IMR-90 (cell line): ENCODE data around the gene UBE2O. TPM values are rescaled to one million over a fixed set of nuclear protein-coding genes. Genes with fewer than 3 reads are reported as not detected.

ENCODE experiments used
- ATAC-seq: fragments of 200-7000 bp; cut with Tn5 transposase; 2 replicates; pipeline ENCODE4 v1.9.1; 2020; ENCODE audit warnings: low read depth, mild to moderate bottlenecking, moderate library complexity
- BruUV-seq: library from RNA; stranded (reverse); fragments of 400-500 nt; replicated peaks from 2 replicates; lab custom pipeline; 2021; lab: Mats Ljungman, UMichigan
- CTCF ChIA-PET: fragments of 300-600 bp; formaldehyde crosslinking; extraction: SDS; loops from one replicate; lab custom pipeline; 2021; ENCODE audit warnings: antibody characterized with exemption; lab: Yijun Ruan, JAX
- POLR2A ChIA-PET: fragments of 300-600 bp; sonication (Branson Sonifier 250); formaldehyde crosslinking; loops from one replicate; lab custom pipeline; 2022; ENCODE audit warnings: antibody characterized with exemption; ENCODE audit not compliant: unreplicated experiment; lab: Charles Lee
- DNase-seq: peaks from one replicate; pipeline ENCODE4 v3.0.0; 2013
- H2AFZ ChIP-seq: replicated peaks from 2 replicates; pipeline ENCODE3; 2013; ENCODE audit warnings: low read length, mild to moderate bottlenecking; ENCODE audit not compliant: poor library complexity
- H2AK5ac ChIP-seq: 2 replicates; pipeline ENCODE4 v1.6.1; 2013; ENCODE audit warnings: low read depth, low read length, inconsistent platforms
- H2AK9ac ChIP-seq: replicated peaks from 2 replicates; pipeline ENCODE3; 2013; ENCODE audit warnings: mild to moderate bottlenecking, low read depth, low read length, moderate library complexity; ENCODE audit not compliant: poor library complexity
- H2BK120ac ChIP-seq: 2 replicates; pipeline ENCODE4 v1.6.1; 2013; ENCODE audit warnings: low read depth, low read length, inconsistent platforms
- H2BK15ac ChIP-seq: 3 replicates; pipeline ENCODE4 v1.6.1; 2013; ENCODE audit warnings: low read depth, low read length, inconsistent platforms
- H2BK20ac ChIP-seq: 2 replicates; pipeline ENCODE4 v1.6.1; 2013; ENCODE audit warnings: low read depth, mild to moderate bottlenecking, inconsistent platforms, low read length, moderate library complexity
- H2BK5ac ChIP-seq: 2 replicates; pipeline ENCODE4 v1.6.1; 2013; ENCODE audit warnings: mild to moderate bottlenecking, low read depth, low read length, inconsistent platforms; ENCODE audit not compliant: poor library complexity, severe bottlenecking
- H3K14ac ChIP-seq: replicated peaks from 2 replicates; pipeline ENCODE4 v1.6.1; 2013; ENCODE audit warnings: low read depth, low read length, inconsistent platforms
- H3K18ac ChIP-seq: 2 replicates; pipeline ENCODE4 v1.6.1; 2013; ENCODE audit warnings: low read depth, low read length, control low read depth
- H3K23ac ChIP-seq: 2 replicates; pipeline ENCODE4 v1.6.1; 2013; ENCODE audit warnings: low read depth, low read length, inconsistent platforms
- H3K27ac ChIP-seq: 2 replicates; pipeline ENCODE4 v1.5.1; 2013; ENCODE audit warnings: mild to moderate bottlenecking, control low read depth, low read length; ENCODE audit not compliant: insufficient read depth
- H3K27me3 ChIP-seq: 2 replicates; pipeline ENCODE4 v1.6.1; 2013; ENCODE audit warnings: low read length; ENCODE audit not compliant: control insufficient read depth, insufficient read depth
- H3K36me3 ChIP-seq: 2 replicates; pipeline ENCODE4 v1.6.1; 2013; ENCODE audit warnings: low read length, mixed read lengths; ENCODE audit not compliant: control insufficient read depth, insufficient read depth
- H3K4ac ChIP-seq: 2 replicates; pipeline ENCODE4 v1.6.1; 2013; ENCODE audit warnings: low read depth, low read length, inconsistent platforms
- H3K4me1 ChIP-seq: 2 replicates; pipeline ENCODE4 v1.6.1; 2013; ENCODE audit warnings: low read length, mixed read lengths; ENCODE audit not compliant: control insufficient read depth, insufficient read depth
- H3K4me2 ChIP-seq: 2 replicates; pipeline ENCODE4 v1.6.1; 2013; ENCODE audit warnings: low read depth, mild to moderate bottlenecking, control low read depth, low read length, moderate library complexity
- H3K4me3 ChIP-seq: 2 replicates; pipeline ENCODE4 v1.5.1; 2013; ENCODE audit warnings: low read depth, mild to moderate bottlenecking, control low read depth, low read length, moderate library complexity; ENCODE audit not compliant: insufficient read depth
- H3K56ac ChIP-seq: 2 replicates; pipeline ENCODE4 v1.6.1; 2013; ENCODE audit warnings: low read length, inconsistent platforms; ENCODE audit not compliant: insufficient read depth; ENCODE audit errors: extremely low read depth
- H3K79me1 ChIP-seq, 2 experiments: 2 replicates each; pipeline ENCODE4 v1.6.1; 2013; ENCODE audit warnings: low read length in 2 of 2, inconsistent platforms in 1 of 2, low read depth in 1 of 2
- H3K9ac ChIP-seq: 2 replicates; pipeline ENCODE4 v1.6.1; 2013; ENCODE audit warnings: low read depth, low read length, control low read depth
- H3K9me1 ChIP-seq: 2 replicates; pipeline ENCODE4 v1.6.1; 2013; ENCODE audit warnings: low read length, inconsistent platforms; ENCODE audit not compliant: insufficient read depth
- H3K9me3 ChIP-seq: 2 replicates; pipeline ENCODE4 v1.6.1; 2013; ENCODE audit warnings: low read length; ENCODE audit not compliant: control insufficient read depth, insufficient read depth
- H4K20me1 ChIP-seq: 2 replicates; pipeline ENCODE4 v1.6.1; 2013; ENCODE audit warnings: low read length, inconsistent platforms; ENCODE audit not compliant: insufficient read depth
- H4K5ac ChIP-seq: 2 replicates; pipeline ENCODE4 v1.6.1; 2013; ENCODE audit warnings: mild to moderate bottlenecking, low read depth, low read length, control low read depth
- H4K8ac ChIP-seq, 2 experiments: 2 replicates each; pipeline ENCODE4 v1.6.1; 2013; ENCODE audit warnings: low read depth in 2 of 2, low read length in 2 of 2, control low read depth in 1 of 2, inconsistent platforms in 1 of 2
- H4K91ac ChIP-seq: 2 replicates; pipeline ENCODE4 v1.6.1; 2013; ENCODE audit warnings: low read depth, low read length, inconsistent platforms; ENCODE audit not compliant: insufficient read depth
- CTCF ChIP-seq: conservative IDR thresholded peaks from 2 replicates; pipeline ENCODE4 v1.5.1; 2012; ENCODE audit warnings: mild to moderate bottlenecking, low read depth, low read length, improper control_type of control experiment
- MXI1 ChIP-seq: IDR thresholded peaks from 2 replicates; pipeline ENCODE4 v1.6.1; 2012; ENCODE audit warnings: low read depth, mild to moderate bottlenecking, low read length, moderate library complexity, borderline replicate concordance
- USF2 ChIP-seq: fragments of 150-350 bp; IDR thresholded peaks from 2 replicates; pipeline ENCODE4 v1.6.1; 2017; ENCODE audit warnings: mild to moderate bottlenecking, antibody characterized with exemption, low read length, low read depth
- WGBS, 2 experiments: methylation state at CpG; one replicate each; pipeline versions ENCODE4 v1.1.5 to v1.1.7; 2013; ENCODE audit warnings: missing lambda C conversion rate in 2 of 2; ENCODE audit not compliant: insufficient read length in 1 of 2; ENCODE audit errors: extremely low coverage in 2 of 2; 5-methylcytosine and 5-hydroxymethylcytosine counted together
- dilution Hi-C: fragments of 300-500 bp; cut with HindIII; formaldehyde crosslinking; loops from one replicate; pipeline ENCODE4 v1.14.3; 2018; ENCODE audit warnings: low sequenced_read_pairs; ENCODE audit not compliant: unreplicated experiment
- in situ Hi-C: fragments of 300-500 bp; cut with MboI; formaldehyde crosslinking; loops from 3 replicates; pipeline ENCODE4 v1.14.3; 2019; ENCODE audit warnings: low sequenced_read_pairs, inconsistent platforms, mixed read lengths
- intact Hi-C: fragments of 100-400 bp; cut with micrococcal nuclease; formaldehyde crosslinking; loops from 2 replicates; pipeline ENCODE4 v1.10.0; 2022
- polyA plus RNA-seq, 3 experiments: library from polyadenylated mRNA; depleted of rRNA; stranded (reverse); fragments of >200 nt; gene quantifications; 2 replicates each; pipeline ENCODE4 v1.2.3, GENCODE V29; 2012; ENCODE audit warnings: low replicate concordance in 1 of 3
- total RNA-seq: library from RNA; depleted of rRNA; stranded (reverse); fragments of >200 nt; gene quantifications from 2 replicates; pipeline ENCODE4 v1.2.3, GENCODE V29; 2012

The UBE2O gene
- total and polyA plus RNA-seq, 2 of the 4 experiments (the other 2 are of a cell fraction): 17.6 TPM

GRCh38 chr17:76416457-76416856, 36.5 kb downstream of the UBE2O start:
- Histone ChIP-seq H2BK20ac (no peak overlapping the region), H3K36me3 (peaks cover 7% of the 10 kb centered on the region; the same call in 1 of the 2 replicates), H3K4me2 (no peak overlapping the region), H3K23ac (no peak overlapping the region), H2AK5ac (no peak overlapping the region), H3K4me1 (peaks cover 14% of the 10 kb centered on the region), H3K9me3 (no peaks in the 10 kb centered on the region), H4K20me1 (peaks cover 76% of the 10 kb centered on the region), H3K9ac (no peak overlapping the region), H3K79me1 (peaks cover 55 to 86% of the 10 kb centered on the region in 2 experiments), H3K14ac (no peak overlapping the region), H3K27ac (no peak overlapping the region), H4K8ac (no peak overlapping the region), H3K4me3 (no peak overlapping the region), H2BK120ac (no peak overlapping the region), H4K5ac (no peak overlapping the region), H3K27me3 (no peaks in the 10 kb centered on the region), H2BK15ac (no peak overlapping the region), H3K4ac (no peak overlapping the region), H4K91ac (no peak overlapping the region), H3K9me1 (peaks cover 26% of the 10 kb centered on the region), H2AFZ (no peak overlapping the region), H2BK5ac (no peak overlapping the region), H2AK9ac (no peak overlapping the region), H3K56ac (no peak overlapping the region), H3K18ac (no peak overlapping the region)
- POLR2A ChIA-PET: no interaction called here
- in situ Hi-C loops (no loop called here), dilution Hi-C loops (no loop called here), intact Hi-C loops (no loop called here)
- DNase-seq: no peak
- CTCF ChIA-PET: no interaction called here
- ATAC-seq: no peak
- no TSS peak for BruUV-seq
- WGBS, 2 experiments: no CpG with 5 or more reads among the region's 6 CpGs
- TF ChIP-seq CTCF (no peak), MXI1 (no peak), USF2 (no peak)
